NB4 (cell line): ENCODE results near the gene CCNYL1.
"Not testable (repeated sequence)": the region's sequence is repeated elsewhere in the genome, so short reads cannot be mapped to it uniquely, and the experiment has no call there.

Source experiments
- CTCF ChIP-seq: IDR thresholded peaks from one replicate; pipeline ENCODE4 v1.5.1; 2012; ENCODE audit warnings: low read depth, low read length
- MAX ChIP-seq: IDR thresholded peaks from 2 replicates; pipeline ENCODE4 v1.6.1; 2011; ENCODE audit warnings: low read depth, low read length
- MYC ChIP-seq: IDR thresholded peaks from 2 replicates; pipeline ENCODE4 v1.6.1; 2011; ENCODE audit warnings: low read depth, low read length
- POLR2A ChIP-seq: IDR thresholded peaks from 2 replicates; pipeline ENCODE4 v1.6.1; 2011; ENCODE audit warnings: mild to moderate bottlenecking; ENCODE audit not compliant: insufficient read length; ENCODE audit errors: extremely low read depth

- not testable (repeated sequence) for TF ChIP-seq CTCF, MYC, POLR2A, MAX
Measured at GRCh38 chr2:207696911-207697310, 14.5 kb upstream of the CCNYL1 start.
